GM13976 (cell line): Measurements from ENCODE around the gene FOXO3.
"Not testable (repeated sequence)": the region's sequence is repeated elsewhere in the genome, so short reads cannot be mapped to it uniquely, and the experiment has no call there.

ENCODE experiments used
- DNase-seq: peaks from one replicate; pipeline ENCODE4 v3.0.0; 2012; ENCODE audit warnings: low spot score
- CTCF ChIP-seq: IDR thresholded peaks from 2 replicates; pipeline ENCODE4 v1.5.1; 2012; ENCODE audit warnings: borderline replicate concordance, mild to moderate bottlenecking; ENCODE audit not compliant: insufficient read depth; ENCODE audit errors: extremely low read depth, missing control alignments, control extremely low read depth
- in situ Hi-C: fragments of 300-500 bp; cut with MboI; formaldehyde crosslinking; loops from one replicate; pipeline ENCODE4 v1.12.0; 2022; ENCODE audit warnings: low sequenced_read_pairs, mixed read lengths, inconsistent platforms; ENCODE audit not compliant: unreplicated experiment

The FOXO3 gene

GRCh38 chr6:108526739-108527174, 34.0 kb upstream of the FOXO3 start:
- peak; percentile 53 for DNase-seq
- peak; percentile 66 for TF ChIP-seq CTCF
- in situ Hi-C loops = no loop called here

GRCh38 chr6:108528878-108529277, 31.8 kb upstream of the FOXO3 start:
- DNase-seq = no peak
- TF ChIP-seq CTCF = no peak
- in situ Hi-C loops = no loop called here

GRCh38 chr6:108531332-108531731, 29.4 kb upstream of the FOXO3 start:
- in situ Hi-C loops = no loop called here
- TF ChIP-seq CTCF = no peak
- no peak for DNase-seq

- no peak for DNase-seq
- TF ChIP-seq CTCF = no peak
- in situ Hi-C loops = no loop called here
These were observed 25.5 kb upstream of the FOXO3 start for GRCh38 chr6:108535114-108535742.

- DNase-seq, in situ Hi-C loops: not testable (repeated sequence)
These were observed 24.7 kb upstream of the FOXO3 start for GRCh38 chr6:108535920-108536535.

GRCh38 chr6:108541843-108542759, 18.6 kb upstream of the FOXO3 start:
- in situ Hi-C loops = loop anchor here (10.0 kb wide), 1 partner anchor 523 kb away; no protein-coding TSS in a partner anchor
- peak; percentile 60 for DNase-seq
- peak; percentile 79 for TF ChIP-seq CTCF
